NCI-H1930 (cell line): ENCODE data around the gene NOC2L.

Experiments
- DNase-seq, 2 experiments: peaks; one replicate each; lab custom pipeline; 2025; lab: John Stamatoyannopoulos, UW

Gene NOC2L

DNA sequence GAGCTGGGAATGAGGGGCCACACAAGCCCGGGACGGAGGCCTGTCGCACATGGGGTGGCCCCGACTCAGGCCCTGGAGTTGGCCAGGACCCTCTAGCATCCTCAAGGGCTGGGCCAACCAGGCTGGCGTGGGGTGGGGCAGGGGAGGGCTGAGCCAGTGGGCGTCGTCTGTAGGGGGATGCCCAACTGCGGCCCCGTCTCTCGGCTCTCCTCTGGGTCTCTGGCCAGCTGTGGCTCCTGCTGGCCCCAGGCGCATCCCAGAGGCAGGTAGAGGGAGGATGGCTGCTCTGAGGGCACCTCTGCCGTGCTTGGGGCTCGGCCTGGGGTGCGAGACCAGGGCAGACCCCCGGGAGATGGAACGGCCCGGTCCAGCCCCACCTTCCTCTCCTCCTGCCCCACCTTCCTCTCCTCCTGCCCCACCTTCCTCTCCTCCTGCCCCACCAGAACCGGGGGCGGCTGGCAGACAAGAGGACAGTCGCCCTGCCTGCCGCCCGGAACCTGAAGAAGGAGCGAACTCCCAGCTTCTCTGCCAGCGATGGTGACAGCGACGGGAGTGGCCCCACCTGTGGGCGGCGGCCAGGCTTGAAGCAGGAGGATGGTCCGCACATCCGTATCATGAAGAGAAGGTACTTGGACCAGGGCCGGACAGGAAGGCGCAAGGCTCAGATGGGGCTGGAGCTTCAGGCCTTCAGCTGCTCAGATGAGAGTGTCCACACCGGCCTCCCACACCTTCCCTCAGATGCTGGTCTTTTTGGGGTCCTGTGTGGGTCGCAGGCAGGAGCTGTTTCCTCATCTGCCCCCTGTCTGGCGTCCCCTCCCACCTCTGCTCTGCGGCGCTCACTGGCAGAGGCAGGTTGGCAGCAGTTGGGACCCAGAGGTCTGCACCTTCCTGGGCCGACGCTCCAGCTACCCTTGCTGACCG lies 29.1 kb downstream of the NOC2L start:
- DNase-seq = no peak

DNA sequence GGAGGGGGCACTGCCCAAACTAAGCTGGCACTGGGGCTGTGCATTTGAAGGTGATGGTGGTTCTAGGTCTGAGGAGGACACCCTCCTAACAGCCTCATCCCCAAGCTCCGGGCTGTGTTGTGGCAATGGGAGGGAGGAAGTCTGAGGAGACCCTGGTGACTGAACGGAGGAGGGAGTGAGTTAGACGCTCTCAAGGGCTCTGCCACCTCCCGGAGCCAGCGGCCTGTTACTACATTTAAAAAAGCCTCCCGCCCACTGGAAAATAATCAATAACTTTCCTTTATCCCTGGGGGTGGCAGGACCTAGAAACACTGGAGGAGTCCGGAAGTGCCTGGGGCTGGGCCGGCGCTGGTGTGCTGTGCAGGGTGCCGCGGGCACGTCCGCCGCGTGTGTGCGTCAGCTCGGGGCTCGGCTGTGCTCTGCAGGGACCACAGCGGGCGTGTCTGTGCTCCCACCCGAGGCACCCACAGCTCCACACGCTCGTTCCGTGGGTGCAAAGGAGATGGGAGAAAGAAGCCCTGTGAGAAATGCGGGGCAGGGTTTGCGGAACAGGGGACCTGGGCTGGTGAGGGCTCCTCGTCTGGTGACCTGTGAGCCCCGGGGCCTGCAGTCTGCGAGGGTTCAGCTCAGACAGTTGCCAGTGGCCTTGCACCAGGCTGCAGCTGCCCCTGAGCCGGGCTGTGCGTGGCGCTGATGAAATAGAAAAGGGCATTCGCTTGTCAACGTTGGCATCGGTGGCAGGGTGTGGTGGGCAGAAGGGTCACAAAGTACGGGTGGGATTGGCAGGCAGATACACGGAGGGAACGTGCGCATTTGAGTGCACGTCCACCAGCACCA lies 30.0 kb downstream of the NOC2L start:
- DNase-seq = no peak

DNA sequence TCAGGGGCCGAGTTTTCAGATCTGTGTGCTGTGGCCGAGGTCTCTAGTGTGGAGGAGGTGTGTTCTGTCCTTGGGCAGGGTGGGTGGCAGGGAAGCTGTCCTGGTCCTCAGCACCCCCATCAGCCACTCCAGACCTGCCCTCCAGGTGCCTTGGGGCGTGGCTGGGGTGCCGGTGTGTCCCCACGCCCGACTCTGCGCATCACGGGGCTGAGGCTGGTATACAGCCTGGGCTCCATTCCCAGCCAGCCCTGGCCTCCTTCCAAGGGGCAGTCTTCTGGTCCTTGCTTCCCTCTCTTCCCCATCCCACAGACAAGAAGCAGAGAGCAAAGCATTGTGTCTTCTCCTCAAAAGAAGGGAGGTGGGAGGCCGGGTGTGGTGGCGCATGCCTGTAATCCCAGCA lies 31.3 kb downstream of the NOC2L start:
- no peak for DNase-seq

DNA sequence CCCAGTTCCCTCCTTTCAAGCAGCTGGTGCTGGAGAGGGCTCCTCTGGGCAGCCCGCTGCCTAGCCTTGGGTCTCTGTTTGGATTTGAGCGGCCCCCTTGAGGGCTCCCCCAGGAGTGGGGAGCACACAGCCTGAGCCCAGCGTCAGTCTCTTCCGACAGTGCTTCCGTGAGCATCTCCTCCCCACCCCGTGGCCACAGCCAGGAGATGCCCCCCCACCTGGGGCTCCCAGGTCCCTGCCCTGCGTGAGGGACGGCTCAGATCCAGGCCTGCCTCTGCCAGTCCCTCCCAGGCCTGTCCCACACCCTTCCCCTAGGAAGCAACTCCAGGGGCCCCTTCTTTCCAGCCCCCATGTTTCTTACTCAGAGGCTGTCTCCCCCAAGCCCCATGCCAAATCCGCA lies 31.8 kb downstream of the NOC2L start:
- no peak for DNase-seq

DNA sequence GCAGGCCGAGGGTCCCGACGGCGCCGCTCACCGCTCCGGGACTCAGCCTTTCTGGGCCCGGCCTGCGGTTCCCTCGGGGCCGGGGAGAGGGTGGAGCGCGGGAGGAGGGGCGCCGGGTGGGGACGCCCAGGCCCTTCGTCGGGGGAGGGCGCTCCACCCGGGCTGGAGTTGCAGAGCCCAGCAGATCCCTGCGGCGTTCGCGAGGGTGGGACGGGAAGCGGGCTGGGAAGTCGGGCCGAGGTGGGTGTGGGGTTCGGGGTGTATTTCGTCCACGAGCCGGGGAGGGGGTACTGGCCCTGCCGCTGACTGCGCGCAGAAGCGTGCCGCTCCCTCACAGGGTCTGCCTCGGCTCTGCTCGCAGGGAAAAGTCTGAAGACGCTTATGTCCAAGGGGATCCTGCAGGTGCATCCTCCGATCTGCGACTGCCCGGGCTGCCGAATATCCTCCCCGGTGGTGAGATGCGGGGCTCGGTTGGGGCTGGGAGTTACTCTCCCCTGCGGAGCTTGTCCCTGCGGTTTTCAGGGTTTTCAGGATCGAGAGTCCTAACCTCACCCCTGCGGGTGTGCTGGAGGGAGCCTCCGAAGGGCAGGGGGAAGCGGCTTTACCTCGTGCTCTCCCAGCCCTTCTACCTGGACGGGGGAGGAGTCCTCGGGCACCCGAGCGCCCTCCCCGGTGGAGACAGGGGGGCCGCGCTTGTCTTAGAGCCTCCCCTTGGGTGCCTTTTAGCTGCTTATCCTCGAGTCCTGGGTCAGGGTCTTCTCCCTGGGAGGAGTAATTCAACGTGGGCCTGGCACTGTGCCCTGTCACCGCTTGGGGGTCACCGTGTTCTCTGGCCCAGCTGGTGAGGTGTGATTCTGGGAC lies 33.3 kb downstream of the NOC2L start:
- peak in 1 of 2 experiments; percentile 40 for DNase-seq

DNA sequence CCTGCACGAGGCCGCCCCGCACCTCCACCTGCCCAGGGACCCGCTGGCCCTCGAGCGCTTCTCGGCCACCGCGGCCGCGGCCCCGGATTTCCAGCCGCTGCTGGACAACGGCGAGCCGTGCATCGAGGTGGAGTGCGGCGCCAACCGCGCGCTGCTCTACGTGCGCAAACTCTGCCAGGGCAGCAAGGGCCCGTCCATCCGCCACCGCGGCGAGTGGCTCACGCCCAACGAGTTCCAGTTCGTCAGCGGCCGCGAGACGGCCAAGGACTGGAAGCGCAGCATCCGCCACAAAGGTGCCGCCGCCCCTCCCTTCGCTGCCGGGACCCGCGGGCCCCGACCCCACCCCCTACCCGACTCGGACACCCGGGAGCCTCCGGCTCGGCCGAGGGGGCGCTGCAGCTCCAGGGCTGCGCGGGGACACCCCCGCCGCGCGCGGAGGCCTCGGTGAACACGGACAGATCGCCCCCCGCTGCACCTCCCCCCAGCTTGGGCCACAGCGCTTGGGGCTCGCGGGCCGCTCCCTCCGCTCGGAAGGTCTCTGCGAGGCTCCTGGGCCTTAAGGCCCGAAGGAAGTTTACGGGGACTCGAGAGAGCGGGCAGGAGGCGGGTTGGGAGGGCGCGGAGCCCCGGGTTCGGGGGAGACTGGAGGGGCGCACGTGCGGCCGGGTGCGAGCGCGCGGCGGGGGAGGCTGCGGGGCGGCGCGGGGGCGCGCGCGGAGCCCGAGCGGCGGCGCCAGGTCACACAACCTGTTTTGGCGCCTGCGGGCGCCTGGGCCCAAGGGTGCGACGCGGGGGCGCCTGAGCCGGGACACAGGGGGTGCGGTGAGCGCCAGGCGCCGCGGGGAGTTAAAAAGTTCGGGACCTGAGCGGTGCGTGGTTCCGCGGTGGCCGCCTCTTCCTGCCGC lies 34.1 kb downstream of the NOC2L start:
- peak in 1 of 2 experiments; percentile 70 for DNase-seq

DNA sequence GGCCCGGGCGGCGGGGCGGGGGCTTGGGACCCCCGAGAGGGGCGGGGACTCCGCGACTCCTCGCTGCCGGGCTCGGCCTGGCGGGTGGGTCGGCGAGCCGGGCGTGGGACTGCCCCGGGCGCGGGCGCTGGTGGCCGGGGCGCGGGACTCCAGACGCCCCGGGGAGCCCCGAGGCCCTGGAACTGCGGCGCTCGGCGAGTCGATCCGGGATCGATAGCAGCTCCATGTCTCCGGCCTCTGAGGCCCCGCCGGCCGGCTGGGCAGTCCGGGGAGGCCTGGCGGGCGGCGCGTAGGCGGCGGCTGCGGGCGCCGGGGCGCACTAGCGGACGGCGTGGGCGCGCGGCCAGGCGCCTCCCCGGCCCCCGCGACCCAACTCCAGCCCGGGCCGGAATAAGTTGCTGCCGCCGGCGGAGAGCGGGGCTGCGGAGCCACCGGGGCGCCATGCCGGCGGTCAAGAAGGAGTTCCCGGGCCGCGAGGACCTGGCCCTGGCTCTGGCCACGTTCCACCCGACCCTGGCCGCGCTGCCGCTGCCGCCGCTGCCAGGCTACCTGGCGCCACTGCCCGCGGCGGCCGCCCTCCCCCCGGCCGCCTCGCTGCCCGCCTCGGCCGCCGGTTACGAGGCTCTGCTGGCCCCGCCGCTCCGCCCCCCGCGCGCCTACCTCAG lies 34.9 kb downstream of the NOC2L start:
- DNase-seq = no peak

DNA sequence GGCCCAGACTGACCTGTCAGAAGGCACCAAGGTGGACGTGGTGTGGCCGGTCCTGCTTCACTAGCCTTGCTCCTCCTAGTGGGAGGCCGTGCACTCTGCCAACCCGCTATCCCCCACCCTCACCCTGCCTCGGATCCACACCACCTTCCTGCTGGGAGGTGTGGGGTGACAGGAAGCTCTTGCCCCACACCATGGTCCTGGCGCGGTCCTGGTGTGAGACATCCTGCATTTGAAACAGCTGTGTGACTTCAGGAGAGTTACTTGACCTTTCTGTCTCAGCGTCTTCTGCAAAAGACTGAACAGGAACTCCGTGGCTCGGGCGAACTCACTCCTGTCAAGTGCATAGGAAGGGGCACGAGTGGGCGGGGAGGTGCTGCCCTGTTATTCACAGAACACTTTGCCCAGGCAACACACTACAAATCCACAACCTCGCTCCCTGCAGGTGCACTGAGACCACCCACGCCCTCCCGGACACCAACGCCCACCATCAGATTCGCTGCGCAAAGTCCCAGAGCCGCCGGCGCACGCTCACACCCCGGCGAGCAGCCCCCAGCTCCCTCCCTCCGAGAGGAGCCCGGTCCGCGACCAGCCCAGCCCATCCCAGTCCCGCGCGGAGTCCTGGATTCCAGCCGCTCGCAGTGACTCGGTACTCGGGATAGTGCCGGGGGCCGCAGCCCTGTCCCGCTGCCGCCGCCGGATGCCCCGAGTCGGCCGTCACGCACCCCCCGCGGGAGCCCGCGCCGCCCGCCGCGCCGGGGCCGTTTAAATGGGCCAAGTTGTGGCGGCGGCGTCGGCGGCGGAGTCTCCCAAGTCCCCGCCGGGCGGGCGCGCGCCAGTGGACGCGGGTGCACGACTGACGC lies 35.7 kb downstream of the NOC2L start, which contains the start of gene SAMD11:
SAMD11 (plus strand) TSS at position 793 of the 860 bp plus-strand sequence. CDS start 509 bp downstream, outside the sequence.
- peak; percentile 76 to 90 for DNase-seq

DNA sequence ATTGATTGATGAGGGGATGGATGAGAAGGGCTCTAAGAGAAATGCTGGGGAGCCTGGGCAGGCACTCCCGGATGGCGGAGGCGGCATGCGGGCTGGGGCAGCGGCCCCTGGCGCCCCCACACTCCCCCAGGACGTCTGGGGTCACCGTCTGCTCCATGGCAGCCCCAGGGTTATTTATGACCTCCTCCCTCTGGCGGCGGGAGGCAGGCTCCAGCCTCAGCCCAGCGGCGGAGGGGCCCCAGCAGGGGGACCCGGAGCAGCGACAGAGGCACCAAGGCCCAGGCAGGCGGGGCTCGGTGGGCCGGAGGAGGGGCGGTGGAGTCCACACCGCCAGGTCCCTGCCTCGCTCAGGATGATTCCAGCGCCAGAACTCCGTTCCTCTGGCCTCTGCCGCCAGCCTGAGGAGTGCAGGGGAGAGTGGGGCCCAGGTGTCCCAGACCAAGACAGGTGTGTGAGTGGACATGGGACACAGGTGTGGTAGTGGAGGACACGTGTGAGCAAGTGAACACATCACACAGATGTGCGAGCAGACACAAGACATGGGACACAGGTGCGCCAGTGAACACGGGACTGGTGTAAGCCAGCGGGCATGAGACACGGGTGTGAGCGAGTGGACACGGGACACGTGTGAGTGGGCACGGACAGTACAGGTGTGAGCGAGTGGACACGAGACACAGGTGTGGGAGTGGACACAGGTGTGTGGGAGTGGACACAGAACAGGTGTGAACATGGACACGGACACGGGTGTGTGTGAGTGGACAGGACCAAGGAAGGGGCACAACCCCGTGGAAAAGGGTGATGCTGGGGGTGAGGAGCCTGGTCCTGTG lies 37.8 kb downstream of the NOC2L start:
- peak; percentile 74 to 91 for DNase-seq

DNA sequence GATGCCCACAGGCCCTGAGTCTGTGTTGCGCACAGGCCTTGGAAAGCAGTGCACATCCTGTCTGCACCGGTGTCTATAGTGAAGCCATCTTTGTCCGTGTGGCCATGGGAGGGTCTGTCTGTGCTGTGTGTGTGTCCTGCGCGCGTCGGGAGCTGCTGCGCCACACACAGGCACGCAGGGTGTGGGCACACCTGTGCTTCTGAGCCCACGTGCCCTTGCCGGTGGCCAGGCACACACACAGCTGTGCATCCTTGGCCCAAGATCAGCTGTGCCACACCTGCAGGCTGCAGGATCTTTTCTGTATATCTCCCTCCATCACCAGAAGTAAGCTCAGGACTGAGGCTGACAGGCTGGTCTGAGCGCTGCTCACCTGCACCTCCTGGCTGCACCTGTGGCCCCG lies 38.5 kb downstream of the NOC2L start:
- no peak for DNase-seq

DNA sequence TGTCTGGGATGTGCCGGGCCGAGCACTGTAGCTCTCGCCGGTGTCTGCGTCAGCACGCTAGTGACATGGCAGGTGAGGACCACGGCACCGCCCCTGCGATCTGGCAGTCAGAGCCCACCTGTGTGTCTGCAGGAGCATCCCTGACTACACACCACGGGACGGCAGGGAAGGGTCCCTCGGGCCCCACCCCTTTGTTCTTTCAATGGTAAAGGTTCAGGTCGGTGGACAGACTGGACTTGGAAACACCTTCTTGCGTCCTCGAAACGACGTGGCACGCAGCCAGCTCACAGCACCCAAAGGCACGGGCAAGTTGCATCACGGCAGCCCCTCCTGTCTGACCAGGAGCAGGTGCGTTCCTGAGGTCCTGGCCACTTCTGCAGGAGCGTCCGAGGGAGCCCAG lies 39.0 kb downstream of the NOC2L start:
- DNase-seq = no peak

DNA sequence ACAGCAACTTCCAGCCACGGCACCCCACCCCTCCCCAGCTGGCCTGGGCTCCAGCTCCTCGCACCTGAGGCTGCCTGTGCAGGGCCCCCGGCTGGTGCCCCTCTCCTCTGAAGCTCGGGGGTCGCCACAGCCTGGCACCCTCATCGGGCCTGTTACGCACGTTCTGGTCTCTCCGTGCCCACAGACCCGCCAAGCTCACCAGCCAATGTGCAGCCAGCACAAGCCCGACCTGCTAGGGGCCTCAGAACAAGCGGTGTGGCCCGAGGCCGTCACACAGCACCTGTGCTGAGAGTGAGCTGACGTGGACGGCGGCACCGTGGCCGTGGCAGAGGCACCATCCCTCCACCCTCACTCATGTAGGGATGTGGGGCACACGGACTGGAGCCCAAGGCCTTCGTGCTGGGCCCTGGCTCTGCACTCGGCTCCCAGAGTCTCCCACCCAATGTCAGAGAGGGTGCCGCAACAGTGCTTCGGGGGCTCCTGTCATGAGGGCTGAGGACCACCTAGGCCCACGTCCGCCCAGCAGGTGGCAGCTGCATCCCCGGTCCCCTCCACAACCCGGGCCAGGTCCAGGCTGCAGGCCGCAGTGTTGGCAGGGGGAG lies 39.7 kb downstream of the NOC2L start:
- no peak for DNase-seq

DNA sequence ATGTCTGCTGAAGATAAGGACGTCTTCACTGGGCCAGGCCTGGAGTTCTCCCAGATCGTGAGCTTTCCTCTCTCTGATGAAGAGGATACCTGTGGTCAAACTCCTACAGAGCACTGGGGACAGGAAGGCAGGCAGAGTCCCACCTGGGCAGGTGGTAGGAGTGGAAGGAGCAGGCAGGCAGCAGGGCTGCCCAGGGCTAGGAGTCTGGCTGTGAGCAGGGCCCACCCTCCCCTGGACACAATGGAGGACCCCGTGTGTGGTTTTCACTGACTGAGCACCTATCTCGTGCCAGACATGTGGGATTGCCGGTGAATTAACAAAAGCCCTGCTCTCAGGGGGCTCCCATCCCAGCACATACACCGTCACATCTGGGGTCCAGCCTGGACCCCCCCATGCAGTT lies 40.2 kb downstream of the NOC2L start:
- DNase-seq = no peak

DNA sequence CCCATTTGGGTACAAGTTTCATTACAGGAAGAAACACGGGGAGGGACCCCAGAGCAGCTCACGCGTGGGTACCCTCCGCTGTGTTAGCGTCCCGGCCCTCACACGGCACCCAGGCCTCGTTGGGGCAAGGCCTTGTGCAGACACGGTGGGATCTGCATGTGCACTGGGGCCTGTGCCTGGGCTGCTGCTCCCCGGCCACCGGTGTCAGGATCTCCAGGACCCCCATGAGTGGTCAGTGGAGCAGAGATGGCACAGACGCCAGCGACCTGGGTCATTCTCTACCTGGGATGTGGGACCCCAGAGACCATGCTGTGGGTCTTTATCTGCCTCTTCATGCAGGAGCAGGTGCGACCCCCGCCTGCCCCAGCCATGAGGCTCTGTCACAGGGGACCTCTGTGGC lies 40.7 kb downstream of the NOC2L start:
- no peak for DNase-seq

DNA sequence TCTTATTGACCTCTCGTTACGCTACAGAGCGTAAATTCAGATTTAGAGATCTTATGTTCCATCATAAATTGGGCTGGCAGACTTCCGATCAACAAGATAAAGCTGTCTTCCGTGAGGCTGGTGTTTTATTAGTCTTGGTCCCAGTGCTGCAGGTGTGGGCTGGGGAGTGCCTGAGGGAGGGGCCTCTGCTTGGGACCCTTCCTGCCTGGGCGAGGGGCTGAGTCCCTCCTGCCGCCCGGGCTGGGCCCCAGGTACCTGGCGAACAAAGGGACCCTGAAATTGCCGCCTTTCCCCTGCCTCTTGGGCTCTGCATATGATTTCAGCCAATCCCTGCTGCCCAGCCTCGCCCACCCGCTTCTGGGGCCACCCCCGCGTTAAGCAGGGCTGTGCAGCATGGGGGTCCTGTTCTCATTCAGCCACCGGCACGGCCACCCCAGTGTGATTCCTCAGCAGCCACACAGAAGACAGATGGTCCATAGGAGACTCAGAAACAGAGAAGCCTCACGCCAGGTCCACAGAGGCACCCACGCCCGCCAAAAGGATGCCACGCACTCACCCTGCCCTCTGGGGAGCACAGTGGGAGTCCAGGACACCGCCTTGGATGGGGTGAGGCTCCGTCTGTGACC lies 41.5 kb downstream of the NOC2L start:
- no peak for DNase-seq

DNA sequence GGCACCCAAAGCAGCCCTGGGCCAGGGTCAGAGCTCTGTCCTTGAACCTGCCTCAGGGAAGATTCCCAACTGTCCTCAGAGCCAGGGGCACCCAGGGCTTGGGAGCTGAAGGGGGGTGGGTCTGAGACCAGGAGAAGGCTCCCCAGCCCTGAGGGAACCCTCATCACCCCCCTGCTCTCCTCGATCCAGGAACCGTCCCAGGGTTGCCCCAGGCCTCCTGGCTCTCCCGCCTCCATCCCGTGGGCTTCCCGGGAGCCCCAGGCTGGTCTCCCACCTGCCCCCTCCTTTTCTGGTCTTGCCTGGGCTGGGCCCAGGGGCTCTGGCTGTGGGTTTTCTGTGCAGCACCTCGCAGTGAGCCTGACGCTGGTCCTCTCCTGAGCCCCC lies 42.0 kb downstream of the NOC2L start:
- DNase-seq = no peak
